Measurements from ENCODE around the gene KNTC1. TPM values are rescaled to one million over a fixed set of nuclear protein-coding genes. Genes with fewer than 3 reads are reported as not detected.

The KNTC1 gene
- polyA plus RNA-seq, 2 of the 4 experiments (the other 2 are of a cell fraction) = 30.6 to 68.7 TPM

DNA sequence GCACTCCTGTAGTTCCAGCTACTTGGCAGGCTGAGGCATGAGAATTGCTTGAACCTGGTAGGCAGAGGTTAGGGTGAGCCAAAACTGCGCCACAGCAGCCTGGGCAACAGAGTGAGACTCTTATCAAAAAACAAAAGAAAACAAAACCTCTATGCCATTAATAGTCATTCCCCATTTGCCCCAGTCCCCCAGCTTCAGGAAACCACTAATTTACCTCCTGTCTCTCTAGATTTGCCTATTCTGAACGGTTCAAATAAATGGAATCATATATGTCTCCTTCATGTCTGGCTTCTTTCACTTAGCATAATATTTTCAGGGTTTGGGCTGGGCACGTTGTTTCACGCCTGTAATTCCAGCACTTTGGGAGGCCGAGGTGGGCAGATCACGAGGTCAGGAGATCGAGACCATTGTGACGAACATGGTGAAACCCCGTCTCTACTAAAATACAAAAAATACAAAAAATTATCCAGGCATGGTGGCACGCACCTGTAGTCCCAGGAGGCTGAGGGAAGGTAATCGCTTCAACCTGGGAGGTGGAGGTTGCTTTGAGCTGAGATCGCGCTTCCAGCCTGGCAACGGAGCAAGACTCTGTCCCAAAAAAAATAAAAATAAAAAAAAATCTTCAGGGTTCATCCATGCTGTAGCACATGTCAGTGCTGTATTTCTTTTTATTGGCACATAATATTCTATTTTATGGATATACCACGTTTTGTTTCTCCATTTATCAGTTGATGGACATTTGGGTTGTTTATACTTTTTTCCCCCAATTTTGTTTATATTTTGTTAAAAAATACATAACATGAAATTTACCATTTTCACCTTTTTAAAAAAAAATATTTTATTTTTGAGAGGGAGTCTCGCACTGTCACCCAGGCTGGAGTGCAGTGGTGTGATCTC lies 31.9 kb downstream of the KNTC1 start:
- H3K4me2 ChIP-seq = no peak overlapping the region
- no peak overlapping the region for H3K4me3 ChIP-seq
- H3K4me1 ChIP-seq = no peaks in the 10 kb centered on the region
- TF ChIP-seq ZFP36 (IDR thresholded peaks at IDR 0.05; ENCODE audit: borderline replicate concordance, partially characterized antibody) = no peak
- TF ChIP-seq HOXB13 (CRISPR knock-in tag; IDR thresholded peaks at IDR 0.05; ENCODE audit: low read depth) = no peak
- no peak overlapping the region for H3K27ac ChIP-seq
- WGBS (ENCODE audit: missing lambda C conversion rate) = 96% methylated on average over 16 of the region's 16 CpGs
- no peak for DNase-seq (ENCODE audit: low read depth in 1 of 2, low spot score in 1 of 2)
- ATAC-seq = no peak
- ChIA-PET POLR2A (no interaction called here), CTCF (no interaction called here)
- FAIRE-seq = no peak
- H3K9me3 ChIP-seq = no peaks in the 10 kb centered on the region

DNA sequence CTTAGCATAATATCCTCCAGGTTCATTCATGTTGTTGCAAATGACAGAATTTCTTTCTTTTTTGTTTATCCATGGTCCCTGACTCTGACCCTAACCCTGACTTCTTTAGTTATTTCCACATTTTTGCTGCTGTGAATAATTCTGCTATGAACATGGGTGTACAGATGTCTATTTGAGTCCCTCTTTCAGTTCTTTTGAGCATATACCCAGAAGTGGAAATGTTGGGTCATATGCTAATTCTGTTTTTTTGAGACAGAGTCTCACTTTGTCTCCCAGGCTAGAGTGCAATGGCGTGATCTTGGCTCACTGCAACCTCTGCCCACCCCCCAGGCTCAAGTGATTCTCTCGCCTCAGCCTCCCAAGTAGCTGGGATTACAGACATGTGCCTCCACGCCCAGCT lies 33.1 kb downstream of the KNTC1 start:
- TF ChIP-seq NFE2L2 (conservative IDR thresholded peaks at IDR 0.05; ENCODE audit: low read length) (no peak), RFX5 (IDR thresholded peaks at IDR 0.05) (no peak), CBX8 (IDR thresholded peaks at IDR 0.05) (no peak), PHF8 (IDR thresholded peaks at IDR 0.05; ENCODE audit: borderline replicate concordance, low read depth) (no peak), NPAS2 (CRISPR knock-in tag; IDR thresholded peaks at IDR 0.05; ENCODE audit: borderline replicate concordance) (no peak), ZNF302 (CRISPR knock-in tag; IDR thresholded peaks at IDR 0.05) (no peak), KDM1A (IDR thresholded peaks at IDR 0.05; ENCODE audit: low read depth) (no peak), RNF2 (IDR thresholded peaks at IDR 0.05; ENCODE audit: borderline replicate concordance, low read depth) (no peak), ESRRA (IDR thresholded peaks at IDR 0.05; ENCODE audit: borderline replicate concordance, low read length) (no peak), ELK1 (IDR thresholded peaks at IDR 0.05; ENCODE audit: low read depth, low read length) (no peak), CEBPB (IDR thresholded peaks at IDR 0.05) (no peak), MAZ (IDR thresholded peaks at IDR 0.05; ENCODE audit: borderline replicate concordance, low read depth, low read length) (no peak), SREBF2 (IDR thresholded peaks at IDR 0.05) (no peak), GATA3 (IDR thresholded peaks at IDR 0.05; ENCODE audit: borderline replicate concordance) (no peak), HES2 (IDR thresholded peaks at IDR 0.05) (no peak), ZC3H11A (IDR thresholded peaks at IDR 0.05) (no peak), KDM5A (IDR thresholded peaks at IDR 0.05) (no peak)
- TF ChIP-seq, protein P1, sequence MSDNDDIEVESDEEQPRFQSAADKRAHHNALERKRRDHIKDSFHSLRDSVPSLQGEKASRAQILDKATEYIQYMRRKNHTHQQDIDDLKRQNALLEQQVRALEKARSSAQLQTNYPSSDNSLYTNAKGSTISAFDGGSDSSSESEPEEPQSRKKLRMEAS (IDR thresholded peaks at IDR 0.05) = no peak
- ChIA-PET POLR2A (no interaction called here), CTCF (no interaction called here)
- H3K4me3 ChIP-seq = no peak overlapping the region
- ATAC-seq (no peak), FAIRE-seq (no peak), DNase-seq (ENCODE audit: low read depth in 1 of 2, low spot score in 1 of 2) (no peak)
- no peak overlapping the region for H3K27ac ChIP-seq
- 95% methylated on average over 3 of the region's 3 CpGs for WGBS (ENCODE audit: missing lambda C conversion rate)
- H3K4me1 ChIP-seq = no peaks in the 10 kb centered on the region
- no peaks in the 10 kb centered on the region for H3K9me3 ChIP-seq
- no peak overlapping the region for H3K4me2 ChIP-seq

GRCh38 chr12:122563361-122563760 lies 36.3 kb downstream of the KNTC1 start:
- CTCF ChIA-PET = interaction anchor here (1.0 kb wide), 1 partner anchor 24 kb away, joined by 4 read pairs; no protein-coding TSS in a partner anchor
- H3K4me3 ChIP-seq = no peak overlapping the region
- DNase-seq (ENCODE audit: low read depth in 1 of 2, low spot score in 1 of 2) = no peak
- H3K27ac ChIP-seq = no peak overlapping the region
- ATAC-seq = no peak
- no peak for FAIRE-seq
- no peaks in the 10 kb centered on the region for H3K9me3 ChIP-seq
- POLR2A ChIA-PET = no interaction called here
- H3K4me2 ChIP-seq = no peak overlapping the region
- WGBS (ENCODE audit: missing lambda C conversion rate) = 94% methylated on average over 4 of the region's 4 CpGs
- no peaks in the 10 kb centered on the region for H3K4me1 ChIP-seq
- TF ChIP-seq CBX2 (IDR thresholded peaks at IDR 0.05; ENCODE audit: borderline replicate concordance, low read depth) (no peak), FOSL2 (IDR thresholded peaks at IDR 0.05) (no peak), FOSL2 (CRISPR knock-in tag; IDR thresholded peaks at IDR 0.05) (no peak), KDM5A (IDR thresholded peaks at IDR 0.05) (no peak), ZNF302 (CRISPR knock-in tag; IDR thresholded peaks at IDR 0.05) (no peak), RFX5 (IDR thresholded peaks at IDR 0.05) (no peak), MAZ (IDR thresholded peaks at IDR 0.05; ENCODE audit: borderline replicate concordance, low read depth, low read length) (no peak), HMGXB4 (CRISPR knock-in tag; IDR thresholded peaks at IDR 0.05; ENCODE audit: borderline replicate concordance) (no peak), USF2 (IDR thresholded peaks at IDR 0.05) (no peak), RARB (CRISPR knock-in tag; IDR thresholded peaks at IDR 0.05) (no peak), BCL3 (IDR thresholded peaks at IDR 0.05) (no peak), SREBF2 (IDR thresholded peaks at IDR 0.05) (no peak)
- TF ChIP-seq, protein P2, sequence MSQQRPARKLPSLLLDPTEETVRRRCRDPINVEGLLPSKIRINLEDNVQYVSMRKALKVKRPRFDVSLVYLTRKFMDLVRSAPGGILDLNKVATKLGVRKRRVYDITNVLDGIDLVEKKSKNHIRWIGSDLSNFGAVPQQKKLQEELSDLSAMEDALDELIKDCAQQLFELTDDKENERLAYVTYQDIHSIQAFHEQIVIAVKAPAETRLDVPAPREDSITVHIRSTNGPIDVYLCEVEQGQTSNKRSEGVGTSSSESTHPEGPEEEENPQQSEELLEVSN (IDR thresholded peaks at IDR 0.05; ENCODE audit: borderline replicate concordance, low read depth) = no peak

All from A549 (cell line).